GM18868 (cell line): Measurements from ENCODE around the gene ATP2C1.
"Not testable (repeated sequence)": the region's sequence is repeated elsewhere in the genome, so short reads cannot be mapped to it uniquely, and the experiment has no call there.

Experiments used
- ATAC-seq: cut with Tn5 transposase; IDR thresholded peaks from one replicate; pipeline ENCODE4 v1.9.1; 2021; ENCODE audit warnings: mild to moderate bottlenecking, moderate library complexity; ENCODE audit not compliant: unreplicated experiment

ATP2C1 gene

DNA sequence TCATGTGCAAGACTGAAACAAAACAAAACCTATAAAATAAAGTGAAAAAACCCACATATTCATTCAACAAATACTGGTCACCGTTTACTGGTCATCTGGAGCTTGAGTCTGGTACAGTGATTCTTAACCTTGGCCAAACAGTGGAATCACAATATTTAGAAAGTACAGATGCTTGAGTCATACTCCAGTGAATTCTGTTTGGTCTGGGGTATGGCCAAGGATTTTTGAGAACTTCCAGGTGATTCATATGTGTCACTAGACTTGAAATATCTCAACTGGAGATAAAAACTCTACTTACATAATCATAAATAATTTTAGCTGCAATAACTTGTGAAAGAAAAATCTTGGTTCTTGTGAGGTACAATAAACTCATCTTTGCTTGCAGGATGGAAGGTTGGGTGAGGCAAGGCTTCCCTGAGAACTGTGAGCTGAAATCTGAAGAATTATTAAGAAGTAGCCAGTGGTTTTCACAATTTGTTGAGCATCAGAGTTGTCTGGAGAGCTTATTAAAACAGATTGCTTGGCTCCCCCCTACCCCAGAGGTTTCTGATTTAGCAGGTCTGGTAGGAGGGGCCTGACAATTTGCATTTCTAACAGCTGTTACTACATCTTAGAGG is 142.4 kb downstream of the ATP2C1 start:
- ATAC-seq: no peak

DNA sequence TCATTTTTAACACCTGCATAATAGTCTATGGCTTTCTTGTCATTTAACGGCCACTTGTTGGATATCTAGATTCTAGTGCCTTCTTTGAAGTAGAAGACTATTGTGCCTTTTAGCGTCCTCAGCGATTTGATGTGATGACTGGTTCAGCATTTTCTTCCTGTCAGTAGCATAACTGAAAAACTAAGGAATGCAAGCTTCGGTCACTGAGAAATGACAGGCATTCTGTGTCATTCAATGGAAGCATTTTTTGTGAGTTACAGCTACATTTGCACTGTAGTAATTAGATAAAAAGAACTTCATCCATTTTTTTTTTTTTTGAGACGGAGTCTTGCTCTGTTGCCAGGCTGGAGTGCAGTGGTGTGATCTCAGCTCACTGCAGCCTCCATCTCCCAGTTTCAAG is 143.1 kb downstream of the ATP2C1 start:
- ATAC-seq: no peak

DNA sequence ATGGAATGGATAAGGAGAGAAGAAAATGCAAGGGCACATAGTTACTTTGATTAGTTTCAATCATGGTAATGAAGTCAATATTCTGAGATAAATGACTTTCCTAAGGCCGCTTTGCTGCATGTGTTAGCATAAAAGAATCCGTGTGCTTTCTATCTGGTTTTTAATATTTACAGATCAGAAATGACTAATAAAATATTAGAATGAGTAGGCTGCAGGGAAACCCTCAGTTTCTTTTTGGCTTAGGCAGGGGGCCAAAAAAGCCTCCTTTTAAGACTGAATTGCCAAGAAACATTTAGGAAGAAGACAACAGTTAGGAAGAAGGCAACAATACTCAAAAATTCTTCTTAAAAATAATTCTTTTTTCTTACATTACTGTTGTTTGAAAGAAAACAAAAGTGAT is 144.4 kb downstream of the ATP2C1 start:
- no peak for ATAC-seq

DNA sequence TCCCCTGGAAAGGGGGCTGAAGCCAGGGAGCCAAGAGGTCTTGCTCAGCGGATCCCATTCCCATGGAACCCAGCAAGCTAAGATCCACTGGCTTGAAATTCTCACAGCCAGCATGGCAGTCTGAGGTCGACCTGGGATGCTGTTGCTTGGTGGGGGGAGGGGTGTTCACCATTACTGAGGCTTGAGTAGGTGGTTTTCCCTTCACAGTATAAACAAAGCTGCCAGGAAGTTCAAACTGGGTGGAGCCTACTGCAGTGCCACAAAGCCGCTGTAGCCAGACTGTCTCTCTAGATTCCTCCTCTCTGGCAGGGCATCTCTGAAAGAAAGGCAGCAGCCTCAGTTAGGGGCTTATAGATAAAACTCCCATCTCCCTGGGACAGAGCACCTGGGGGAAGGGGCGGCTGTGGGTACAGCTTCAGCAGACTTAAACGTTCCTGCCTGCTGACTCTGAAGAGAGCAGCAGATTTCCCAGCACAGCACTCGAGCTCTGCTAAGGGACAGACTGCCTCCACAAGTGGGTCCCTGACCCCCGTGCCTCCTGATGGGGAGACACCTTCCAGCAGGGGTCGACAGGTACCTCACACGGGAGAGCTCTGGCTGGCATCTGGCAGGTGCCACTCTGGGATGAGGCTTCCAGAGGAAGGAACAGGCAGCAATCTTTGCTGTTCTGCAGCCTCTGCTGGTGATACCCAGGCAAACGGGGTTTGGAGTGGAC is 148.5 kb downstream of the ATP2C1 start:
- not testable (repeated sequence) for ATAC-seq

DNA sequence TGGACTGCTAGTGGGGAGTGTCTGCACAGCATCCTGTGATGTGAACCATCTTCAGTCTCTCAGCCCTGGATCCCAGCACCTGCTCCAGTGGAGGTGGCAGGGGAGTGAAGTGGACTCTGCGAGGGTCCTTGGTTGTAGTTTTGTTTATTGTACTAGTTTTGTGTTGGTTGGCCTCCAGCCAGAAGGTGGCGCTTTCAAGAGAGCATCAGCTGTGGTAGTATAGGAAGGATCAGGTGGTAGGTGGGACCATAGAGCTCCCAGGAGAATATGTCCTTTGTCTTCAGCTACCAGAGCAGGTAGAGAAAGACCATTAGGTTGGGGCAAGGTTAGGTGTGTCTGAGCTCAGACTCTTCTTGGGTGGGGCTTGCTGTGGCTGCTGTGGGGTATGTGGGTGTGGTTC is 153.7 kb downstream of the ATP2C1 start:
- no peak for ATAC-seq

DNA sequence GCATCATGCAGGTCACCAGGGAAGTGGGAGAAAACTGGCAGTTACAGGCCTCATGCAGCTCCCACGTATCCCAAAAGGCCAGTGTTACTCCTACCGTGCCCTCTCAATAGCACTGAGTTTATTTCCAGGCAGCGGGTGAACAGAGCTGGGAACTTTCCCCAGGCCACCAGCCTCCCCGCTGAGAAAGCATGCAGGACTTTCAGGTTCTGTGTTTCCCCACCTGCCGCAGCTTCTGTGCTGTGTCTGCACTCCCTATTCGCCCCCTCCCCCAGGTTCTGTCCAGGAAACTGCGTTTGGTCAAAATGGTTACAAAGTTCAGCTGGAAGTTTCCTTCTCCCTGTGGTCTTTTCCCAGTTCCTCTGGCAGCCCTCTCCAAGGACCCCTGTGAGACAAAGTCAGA is 154.1 kb downstream of the ATP2C1 start:
- ATAC-seq: no peak

DNA sequence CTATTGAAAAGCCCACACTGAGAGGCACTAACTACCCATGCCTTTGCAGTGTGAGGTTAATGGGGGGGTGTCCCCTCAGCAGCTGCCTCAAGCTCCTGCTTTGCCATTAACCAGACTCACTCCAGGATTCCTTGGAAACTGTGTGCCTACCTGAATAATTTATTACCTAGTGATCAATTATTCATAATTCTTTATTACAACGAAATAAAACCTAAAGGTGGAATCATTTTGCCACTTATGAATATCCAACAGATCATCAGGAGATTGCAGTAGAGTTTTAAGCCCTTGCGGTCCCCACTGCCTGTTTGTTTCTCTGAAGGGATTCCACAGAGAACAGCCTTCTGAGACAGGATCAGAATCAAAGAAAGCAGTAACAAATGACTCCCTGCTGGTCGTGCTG is 156.1 kb downstream of the ATP2C1 start:
- no peak for ATAC-seq

DNA sequence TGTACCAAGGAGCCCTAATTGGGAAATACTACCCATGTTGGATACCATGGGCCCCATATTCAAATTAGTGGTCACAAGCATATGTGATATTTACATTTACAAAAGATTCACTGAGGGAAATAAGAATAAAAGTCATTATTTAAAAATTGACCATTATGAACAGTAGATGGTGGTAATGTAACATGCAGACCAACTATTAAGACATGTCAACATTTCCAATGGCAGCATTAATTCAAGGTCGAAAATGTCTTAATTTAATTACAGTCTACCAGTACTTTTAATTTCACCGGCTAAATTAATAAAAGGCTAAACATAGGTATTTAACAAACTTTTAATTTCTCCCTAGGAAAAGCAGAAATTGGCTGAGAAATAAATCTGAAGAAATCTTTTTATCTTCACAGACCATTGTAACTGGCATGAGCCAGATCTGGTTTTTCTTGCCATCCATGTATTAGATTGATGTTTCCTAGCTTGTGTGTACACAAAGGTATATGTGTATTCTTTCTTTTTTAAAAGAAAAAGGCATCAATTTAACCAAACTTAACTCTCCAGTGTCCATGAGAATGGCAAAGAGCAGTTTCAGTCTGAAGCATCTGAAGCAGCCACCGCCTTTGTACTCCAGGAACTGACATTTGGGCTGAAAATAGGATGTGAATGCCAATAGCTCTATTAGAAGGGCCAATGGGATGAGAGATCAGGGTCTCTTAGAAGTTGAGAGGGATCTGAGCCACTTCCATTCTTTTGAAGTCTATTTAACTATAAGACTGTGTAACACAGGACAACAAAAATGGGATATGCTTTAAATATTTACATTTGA is 159.4 kb downstream of the ATP2C1 start:
- no peak for ATAC-seq
